KOPT-K1 (cell line): ENCODE results near the gene PLGRKT.

Experiments used
- H3K27ac ChIP-seq: fragments of 200-600 bp; sonication (generic); 2 replicates; pipeline ENCODE4 v1.5.1; 2016; ENCODE audit warnings: antibody characterized with exemption, mild to moderate bottlenecking, low read depth, low read length; ENCODE audit not compliant: poor library complexity, severe bottlenecking
- H3K36me3 ChIP-seq: fragments of 200-600 bp; sonication (generic); 2 replicates; pipeline ENCODE4 v1.5.1; 2017; ENCODE audit warnings: antibody characterized with exemption, mild to moderate bottlenecking, low read length, moderate library complexity; ENCODE audit not compliant: insufficient read depth
- H3K9me3 ChIP-seq: fragments of 200-600 bp; sonication (generic); 2 replicates; pipeline ENCODE4 v1.5.1; 2017; ENCODE audit warnings: antibody characterized with exemption, low read length, mild to moderate bottlenecking; ENCODE audit not compliant: insufficient read depth, poor library complexity, severe bottlenecking

PLGRKT gene

GRCh38 chr9:5388026-5388819, 49.5 kb downstream of the PLGRKT start:
- no peaks in the 10 kb centered on the region for H3K36me3 ChIP-seq
- H3K27ac ChIP-seq, result no peak overlapping the region
- H3K9me3 ChIP-seq, result no peaks in the 10 kb centered on the region

GRCh38 chr9:5384436-5384835, 53.3 kb downstream of the PLGRKT start:
- H3K36me3 ChIP-seq, result no peaks in the 10 kb centered on the region
- no peaks in the 10 kb centered on the region for H3K9me3 ChIP-seq
- no peak overlapping the region for H3K27ac ChIP-seq

- H3K36me3 ChIP-seq, result no peaks in the 10 kb centered on the region
Measured at GRCh38 chr9:5382479-5382878, 55.2 kb downstream of the PLGRKT start.

GRCh38 chr9:5375790-5376477, 61.8 kb downstream of the PLGRKT start:
- Histone ChIP-seq H3K36me3 (no peaks in the 10 kb centered on the region), H3K27ac (no peak overlapping the region), H3K9me3 (no peaks in the 10 kb centered on the region)

More at GRCh38 chr9:5382479-5382878, 55.2 kb downstream of the PLGRKT start:
- H3K27ac ChIP-seq, result no peak overlapping the region
- no peaks in the 10 kb centered on the region for H3K9me3 ChIP-seq

GRCh38 chr9:5375091-5375490, 62.6 kb downstream of the PLGRKT start:
- H3K9me3 ChIP-seq, result no peaks in the 10 kb centered on the region
- H3K27ac ChIP-seq, result no peak overlapping the region
- H3K36me3 ChIP-seq, result no peaks in the 10 kb centered on the region

- H3K36me3 ChIP-seq, result no peaks in the 10 kb centered on the region
- H3K27ac ChIP-seq, result no peak overlapping the region
- no peaks in the 10 kb centered on the region for H3K9me3 ChIP-seq
Measured at GRCh38 chr9:5364294-5365024, 73.3 kb downstream of the PLGRKT start.

- Histone ChIP-seq H3K9me3 (no peaks in the 10 kb centered on the region), H3K36me3 (no peaks in the 10 kb centered on the region), H3K27ac (no peak overlapping the region)
Measured at GRCh38 chr9:5361326-5362010, 76.3 kb downstream of the PLGRKT start.

- H3K9me3 ChIP-seq, result no peaks in the 10 kb centered on the region
- no peak overlapping the region for H3K27ac ChIP-seq
- H3K36me3 ChIP-seq, result no peaks in the 10 kb centered on the region
Measured at GRCh38 chr9:5360341-5360740, 77.4 kb downstream of the PLGRKT start.

- H3K9me3 ChIP-seq, result no peaks in the 10 kb centered on the region
- no peak overlapping the region for H3K27ac ChIP-seq
- H3K36me3 ChIP-seq, result no peaks in the 10 kb centered on the region
Measured at GRCh38 chr9:5357431-5358105, 80.2 kb downstream of the PLGRKT start.

- no peaks in the 10 kb centered on the region for H3K36me3 ChIP-seq
- H3K27ac ChIP-seq, result no peak overlapping the region
- no peaks in the 10 kb centered on the region for H3K9me3 ChIP-seq
Measured at GRCh38 chr9:5355817-5356216, 81.9 kb downstream of the PLGRKT start.

GRCh38 chr9:5355226-5355625, 82.5 kb downstream of the PLGRKT start:
- H3K27ac ChIP-seq, result no peak overlapping the region
- H3K36me3 ChIP-seq, result no peaks in the 10 kb centered on the region
- no peaks in the 10 kb centered on the region for H3K9me3 ChIP-seq

GRCh38 chr9:5354184-5354583, 83.5 kb downstream of the PLGRKT start:
- Histone ChIP-seq H3K9me3 (peaks cover 6% of the 10 kb centered on the region), H3K36me3 (no peaks in the 10 kb centered on the region), H3K27ac (no peak overlapping the region)

GRCh38 chr9:5352637-5353248, 85.0 kb downstream of the PLGRKT start:
- Histone ChIP-seq H3K27ac (no peak overlapping the region), H3K9me3 (peaks cover 16% of the 10 kb centered on the region), H3K36me3 (no peaks in the 10 kb centered on the region)
